Dermis blood vessel endothelial cell (primary cell): ENCODE results near the gene HSF2. TPM values are rescaled to one million over a fixed set of nuclear protein-coding genes. Genes with fewer than 3 reads are reported as not detected.
"Not testable (repeated sequence)": the region's sequence is repeated elsewhere in the genome, so short reads cannot be mapped to it uniquely, and the experiment has no call there.

Experiments
- DNase-seq: peaks from one replicate; pipeline ENCODE4 v3.0.0; 2010
- total RNA-seq: library from RNA; depleted of rRNA; stranded (reverse); fragments of >200 nt; gene quantifications from 2 replicates; pipeline ENCODE4 v1.2.3, GENCODE V29; 2014

Gene HSF2
- total RNA-seq, 1 donor from 2014 or later: 27.6 TPM

GRCh38 chr6:122400462-122401089 is 1.1 kb downstream of the HSF2 start:
- DNase-seq: peak; percentile 5

GRCh38 chr6:122401104-122401503 is 1.7 kb downstream of the HSF2 start:
- no peak for DNase-seq

GRCh38 chr6:122404444-122404843 is 5.0 kb downstream of the HSF2 start:
- no peak for DNase-seq

GRCh38 chr6:122405417-122405816 is 6.0 kb downstream of the HSF2 start:
- DNase-seq: peak; percentile 6

GRCh38 chr6:122406187-122406586 is 6.7 kb downstream of the HSF2 start:
- DNase-seq: no peak

GRCh38 chr6:122407712-122408111 is 8.3 kb downstream of the HSF2 start:
- DNase-seq: no peak

GRCh38 chr6:122408240-122408639 is 8.8 kb downstream of the HSF2 start:
- DNase-seq: no peak

- no peak for DNase-seq
Observed at GRCh38 chr6:122408702-122409458, 9.4 kb downstream of the HSF2 start.

- DNase-seq: no peak
Observed at GRCh38 chr6:122412001-122412400, 12.5 kb downstream of the HSF2 start.

GRCh38 chr6:122416825-122417224 is 17.4 kb downstream of the HSF2 start:
- DNase-seq: no peak

GRCh38 chr6:122422003-122422402 is 22.6 kb downstream of the HSF2 start:
- no peak for DNase-seq

GRCh38 chr6:122422614-122423267 is 23.3 kb downstream of the HSF2 start:
- no peak for DNase-seq

GRCh38 chr6:122423734-122424133 is 24.3 kb downstream of the HSF2 start:
- no peak for DNase-seq

GRCh38 chr6:122426597-122426996 is 27.1 kb downstream of the HSF2 start:
- no peak for DNase-seq

- no peak for DNase-seq
Observed at GRCh38 chr6:122428781-122429180, 29.3 kb downstream of the HSF2 start.

GRCh38 chr6:122429323-122429722 is 29.9 kb downstream of the HSF2 start:
- no peak for DNase-seq

GRCh38 chr6:122431780-122432179 is 32.3 kb downstream of the HSF2 start:
- DNase-seq: no peak

GRCh38 chr6:122432816-122433215 is 33.4 kb downstream of the HSF2 start:
- DNase-seq: no peak

GRCh38 chr6:122438975-122439374 is 39.5 kb downstream of the HSF2 start:
- no peak for DNase-seq

- no peak for DNase-seq
Observed at GRCh38 chr6:122445274-122445673, 45.8 kb downstream of the HSF2 start.

- DNase-seq: no peak
Observed at GRCh38 chr6:122449069-122449468, 49.6 kb downstream of the HSF2 start.

GRCh38 chr6:122452509-122452908 is 53.1 kb downstream of the HSF2 start:
- no peak for DNase-seq

- no peak for DNase-seq
Observed at GRCh38 chr6:122454673-122455072, 55.2 kb downstream of the HSF2 start.

GRCh38 chr6:122455116-122455515 is 55.7 kb downstream of the HSF2 start:
- not testable (repeated sequence) for DNase-seq
